Neural cell (in vitro differentiated cells): ENCODE results near the gene TSSC4. TPM values are rescaled to one million over a fixed set of nuclear protein-coding genes. Genes with fewer than 3 reads are reported as not detected.

ENCODE experiments used
- H2AFZ ChIP-seq: fragments of 200-600, 300-800 bp; sonication (generic), shearing (Covaris generic); 2 replicates; pipeline ENCODE4 v1.6.0; 2014; ENCODE audit warnings: low read depth, mild to moderate bottlenecking, antibody characterized with exemption, low read length, moderate library complexity
- H3F3A ChIP-seq: fragments of 200-600 bp; shearing (Covaris generic); 2 replicates; pipeline ENCODE4 v1.6.1; 2016; ENCODE audit warnings: mild to moderate bottlenecking, moderate library complexity, mixed read lengths, antibody characterized with exemption, low read length; ENCODE audit not compliant: insufficient read depth, poor library complexity, severe bottlenecking
- H3K27ac ChIP-seq: fragments of 200-600, 300-800 bp; sonication (generic), shearing (Covaris generic); 2 replicates; pipeline ENCODE4 v1.5.1; 2014; ENCODE audit warnings: mild to moderate bottlenecking, low read length, moderate library complexity
- H3K27me3 ChIP-seq: fragments of 300-800, 200-600 bp; sonication (generic), shearing (Covaris generic); 2 replicates; pipeline ENCODE4 v1.6.0; 2014; ENCODE audit warnings: mild to moderate bottlenecking, low read depth, low read length, moderate library complexity; ENCODE audit not compliant: insufficient read depth
- H3K36me3 ChIP-seq: fragments of 300-800, 200-600 bp; sonication (generic), shearing (Covaris generic); 2 replicates; pipeline ENCODE4 v1.5.1; 2014; ENCODE audit warnings: mild to moderate bottlenecking, antibody characterized with exemption, low read length, moderate library complexity; ENCODE audit not compliant: insufficient read depth
- H3K4me2 ChIP-seq: fragments of 300-800, 200-600 bp; sonication (generic), shearing (Covaris generic); 2 replicates; pipeline ENCODE4 v1.6.0; 2014; ENCODE audit warnings: mild to moderate bottlenecking, low read length
- H3K4me3 ChIP-seq: fragments of 300-800, 200-600 bp; sonication (generic), shearing (Covaris generic); 2 replicates; pipeline ENCODE4 v1.5.1; 2014; ENCODE audit warnings: mild to moderate bottlenecking, low read length, moderate library complexity
- H3K79me2 ChIP-seq: fragments of 200-600 bp; shearing (Covaris generic); replicated peaks from 2 replicates; pipeline ENCODE4 v1.6.0; 2014; ENCODE audit warnings: mild to moderate bottlenecking, low read length, moderate library complexity; ENCODE audit not compliant: insufficient read depth
- H3K9ac ChIP-seq: fragments of 300-800, 200-600 bp; sonication (generic), shearing (Covaris generic); 2 replicates; pipeline ENCODE4 v1.6.1; 2016; ENCODE audit warnings: mild to moderate bottlenecking, low read length, mixed read lengths
- H3K9me2 ChIP-seq: fragments of 200-600 bp; shearing (Covaris generic); 2 replicates; pipeline ENCODE4 v1.6.1; 2016; ENCODE audit warnings: mild to moderate bottlenecking, low read length, mixed read lengths; ENCODE audit not compliant: insufficient read depth
- H3K9me3 ChIP-seq: fragments of 200-600, 300-800 bp; sonication (generic), shearing (Covaris generic); 2 replicates; pipeline ENCODE4 v1.6.1; 2016; ENCODE audit warnings: mild to moderate bottlenecking, mixed run types, low read length, moderate library complexity, mixed read lengths
- H4K20me1 ChIP-seq: fragments of 200-600 bp; shearing (Covaris generic); 2 replicates; pipeline ENCODE4 v1.6.1; 2016; ENCODE audit warnings: mild to moderate bottlenecking, mixed run types; ENCODE audit not compliant: insufficient read depth
- CTCF ChIP-seq: fragments of 450-650 bp; IDR thresholded peaks from 2 replicates; pipeline ENCODE4 v1.5.1; 2014; ENCODE audit warnings: antibody characterized with exemption, mild to moderate bottlenecking, moderate library complexity; ENCODE audit not compliant: poor library complexity, severe bottlenecking
- EP300 ChIP-seq: fragments of 450-650 bp; conservative IDR thresholded peaks from 2 replicates; pipeline ENCODE4 v1.6.1; 2014; ENCODE audit warnings: antibody characterized with exemption, mild to moderate bottlenecking, moderate library complexity; ENCODE audit not compliant: poor library complexity, severe bottlenecking
- EZH2 ChIP-seq: fragments of 200-600, 300-800 bp; shearing (Covaris generic), sonication (generic); IDR thresholded peaks from 2 replicates; pipeline ENCODE4 v1.6.1; 2014; ENCODE audit warnings: antibody characterized with exemption, low read length, borderline replicate concordance, mild to moderate bottlenecking; ENCODE audit not compliant: insufficient read depth, poor library complexity, severe bottlenecking
- MXI1 ChIP-seq: fragments of 450-650 bp; conservative IDR thresholded peaks from 2 replicates; pipeline ENCODE4 v1.6.1; 2014; ENCODE audit warnings: antibody characterized with exemption, mild to moderate bottlenecking; ENCODE audit not compliant: poor library complexity, severe bottlenecking
- POLR2AphosphoS5 ChIP-seq: IDR thresholded peaks from 2 replicates; pipeline ENCODE4 v1.6.1; 2012
- RAD21 ChIP-seq: fragments of 450-650 bp; conservative IDR thresholded peaks from 2 replicates; pipeline ENCODE4 v1.6.1; 2014; ENCODE audit warnings: antibody characterized with exemption, mild to moderate bottlenecking, moderate library complexity
- REST ChIP-seq: IDR thresholded peaks from 2 replicates; pipeline ENCODE4 v1.6.1; 2012; ENCODE audit warnings: borderline replicate concordance
- SMC3 ChIP-seq: fragments of 450-650 bp; conservative IDR thresholded peaks from 2 replicates; pipeline ENCODE4 v1.6.1; 2014; ENCODE audit warnings: antibody characterized with exemption, mild to moderate bottlenecking, moderate library complexity; ENCODE audit not compliant: poor library complexity
- TAF1 ChIP-seq: IDR thresholded peaks from 2 replicates; pipeline ENCODE4 v1.6.1; 2012; ENCODE audit warnings: low read depth
- polyA plus RNA-seq: library from polyadenylated mRNA; depleted of rRNA; stranded (reverse); fragments of >200 nt; gene quantifications from 2 replicates; pipeline ENCODE4 v1.2.3, GENCODE V29; 2014

The TSSC4 gene
- polyA plus RNA-seq, 1 donor from 2014 or later = 54.3 TPM

- Histone ChIP-seq H3K4me3 (no peak overlapping the region), H3K9me3 (no peaks in the 10 kb centered on the region), H3K79me2 (peaks cover 11% of the 10 kb centered on the region), H2AFZ (no peak overlapping the region), H3K36me3 (no peaks in the 10 kb centered on the region), H3K27ac (no peak overlapping the region), H3K27me3 (no peaks in the 10 kb centered on the region), H3K9ac (no peak overlapping the region), H3K4me2 (no peak overlapping the region), H4K20me1 (no peaks in the 10 kb centered on the region), H3K9me2 (no peaks in the 10 kb centered on the region), H3F3A (no peaks in the 10 kb centered on the region)
- TF ChIP-seq CTCF (no peak), EP300 (no peak), RAD21 (no peak), SMC3 (no peak), EZH2 (no peak), TAF1 (no peak), POLR2AphosphoS5 (no peak), REST (no peak), MXI1 (no peak)
Measured at GRCh38 chr11:2390091-2390724, 10.3 kb upstream of the TSSC4 start.

- H3F3A ChIP-seq = no peaks in the 10 kb centered on the region
- no peak overlapping the region for H2AFZ ChIP-seq
- no peak overlapping the region for H3K4me2 ChIP-seq
- no peak for TF ChIP-seq EP300
- TF ChIP-seq CTCF = no peak
- no peak for TF ChIP-seq EZH2
- no peak for TF ChIP-seq REST
- no peak for TF ChIP-seq TAF1
- TF ChIP-seq SMC3 = no peak
- TF ChIP-seq POLR2AphosphoS5 = no peak
- no peaks in the 10 kb centered on the region for H3K27me3 ChIP-seq
- H3K79me2 ChIP-seq = peaks cover 11% of the 10 kb centered on the region
- no peaks in the 10 kb centered on the region for H4K20me1 ChIP-seq
- no peaks in the 10 kb centered on the region for H3K9me2 ChIP-seq
- H3K9me3 ChIP-seq = no peaks in the 10 kb centered on the region
- no peak overlapping the region for H3K27ac ChIP-seq
- H3K36me3 ChIP-seq = no peaks in the 10 kb centered on the region
- H3K9ac ChIP-seq = no peak overlapping the region
- H3K4me3 ChIP-seq = no peak overlapping the region
Measured at GRCh38 chr11:2390725-2391151, 9.8 kb upstream of the TSSC4 start.
